ENCODE data around the gene GABBR2.

The GABBR2 gene

DNA sequence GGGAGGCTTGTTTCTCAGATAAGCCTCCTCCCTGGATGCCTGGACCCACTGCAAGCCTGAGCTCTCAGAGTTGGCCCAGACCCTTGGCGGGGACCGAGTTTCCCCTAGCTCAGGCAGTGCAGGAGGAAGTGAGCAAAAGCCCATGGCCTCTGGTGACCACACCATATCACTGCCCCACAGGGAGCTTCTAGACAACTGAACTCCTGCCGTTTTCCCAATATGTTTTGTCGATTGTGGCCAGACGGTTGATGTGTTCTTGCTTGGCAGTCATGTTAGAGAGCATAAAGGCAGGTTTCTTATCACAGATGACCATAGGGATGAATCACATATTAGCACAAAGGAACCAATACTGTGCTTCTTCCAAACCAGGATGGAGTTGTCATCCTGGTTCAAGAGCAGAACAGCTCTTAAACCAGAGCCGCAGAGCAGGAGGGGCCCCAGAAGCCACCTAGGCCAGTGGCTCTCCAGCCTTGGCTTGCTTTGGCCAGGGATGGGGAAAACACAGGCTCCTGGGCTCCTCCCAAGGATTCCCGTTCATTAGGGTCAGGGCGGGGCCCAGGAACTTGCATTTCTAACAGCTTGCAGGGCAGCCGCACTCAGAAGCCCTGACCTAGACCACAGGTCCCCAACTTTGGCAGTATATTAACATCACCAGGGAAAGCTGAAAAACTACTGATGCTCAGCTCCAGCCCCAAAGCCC is 340.2 kb downstream of the GABBR2 start:
- DNase-seq (ENCODE audit: low read depth), result no peak

DNA sequence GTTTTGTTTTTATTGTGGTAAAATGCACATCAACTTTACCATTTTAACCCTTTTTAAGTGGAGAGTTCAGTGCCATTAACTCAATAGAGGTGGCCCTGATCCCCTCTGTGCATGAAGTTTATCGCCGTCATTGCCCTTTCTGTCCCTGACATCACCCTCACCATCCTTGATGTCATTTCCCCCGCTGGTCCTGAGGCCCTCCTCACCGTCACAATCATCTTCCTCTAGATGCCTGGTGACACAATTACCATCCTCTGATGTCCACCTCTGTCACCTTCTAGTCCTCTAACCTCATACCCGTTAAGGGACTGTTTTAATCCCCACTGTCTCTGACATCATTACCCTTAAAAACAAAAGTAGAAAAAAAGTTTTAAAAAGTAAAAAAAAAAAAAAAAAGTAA is 340.8 kb downstream of the GABBR2 start:
- DNase-seq (ENCODE audit: low read depth), result no peak

DNA sequence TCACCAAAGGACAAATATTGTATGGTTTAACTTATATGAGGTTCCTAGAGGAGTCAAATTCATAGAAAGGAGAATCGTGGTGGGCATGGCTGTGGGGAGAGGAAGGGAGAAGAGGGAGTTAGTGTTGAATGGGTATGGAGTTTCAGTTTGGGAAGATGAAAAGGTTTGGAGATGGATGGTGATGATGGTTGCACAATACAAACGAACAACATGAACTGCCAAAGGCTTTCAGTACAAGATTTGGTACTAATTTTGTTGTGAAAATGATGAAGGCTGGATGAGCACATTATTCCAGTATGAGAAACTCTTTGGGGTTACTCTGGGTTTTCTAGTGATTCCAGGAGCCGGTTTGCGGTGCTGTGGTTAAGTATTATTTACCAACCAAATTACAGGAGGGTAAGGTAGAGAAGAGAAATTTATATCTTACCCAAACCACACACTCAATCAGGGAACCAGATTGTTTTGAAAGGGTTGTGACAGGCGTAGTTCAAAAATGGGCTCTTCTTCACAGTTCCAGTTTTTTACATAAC is 341.3 kb downstream of the GABBR2 start:
- no peak for DNase-seq (ENCODE audit: low read depth)

DNA sequence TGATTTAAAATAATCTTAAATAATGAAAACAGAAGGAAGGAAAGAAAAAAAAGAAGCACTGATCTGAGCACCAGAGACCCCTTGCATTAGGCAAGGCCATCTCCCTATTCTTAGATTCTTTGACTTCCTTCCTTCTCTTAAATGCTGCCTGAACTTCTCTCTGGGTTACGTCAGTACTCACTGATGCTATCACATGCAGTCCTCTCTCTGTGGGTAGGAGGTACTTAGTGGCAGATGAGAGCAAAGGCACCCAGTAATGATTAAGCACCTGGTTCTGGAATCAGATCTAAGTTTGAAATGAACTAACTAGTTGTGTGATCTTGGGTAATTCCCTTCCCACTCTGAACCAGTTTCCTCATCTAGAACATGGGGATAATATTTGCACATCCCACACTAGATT is 343.0 kb downstream of the GABBR2 start:
- DNase-seq (ENCODE audit: low read depth), result no peak

DNA sequence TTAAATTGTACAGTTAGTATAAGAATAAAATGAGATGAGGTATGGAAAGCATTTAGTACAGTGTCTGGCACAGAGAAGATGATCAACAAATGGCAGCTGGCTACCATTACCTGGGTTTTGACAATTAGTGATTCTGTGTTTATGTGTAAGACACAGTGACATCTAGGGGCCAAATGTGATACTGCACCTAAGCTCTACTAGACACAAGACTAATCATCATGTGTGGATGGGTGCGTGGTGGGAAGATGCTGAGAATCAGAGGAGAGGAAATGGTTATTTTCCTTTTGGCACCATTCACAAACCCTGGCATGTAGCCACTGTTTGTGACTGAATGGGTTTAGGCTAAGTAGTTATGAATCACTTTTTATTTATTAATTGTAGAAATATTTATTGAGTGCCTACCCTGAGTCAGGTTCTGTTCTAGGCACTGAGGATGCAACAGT is 343.5 kb downstream of the GABBR2 start:
- peak; percentile 12 for DNase-seq (ENCODE audit: low read depth)

DNA sequence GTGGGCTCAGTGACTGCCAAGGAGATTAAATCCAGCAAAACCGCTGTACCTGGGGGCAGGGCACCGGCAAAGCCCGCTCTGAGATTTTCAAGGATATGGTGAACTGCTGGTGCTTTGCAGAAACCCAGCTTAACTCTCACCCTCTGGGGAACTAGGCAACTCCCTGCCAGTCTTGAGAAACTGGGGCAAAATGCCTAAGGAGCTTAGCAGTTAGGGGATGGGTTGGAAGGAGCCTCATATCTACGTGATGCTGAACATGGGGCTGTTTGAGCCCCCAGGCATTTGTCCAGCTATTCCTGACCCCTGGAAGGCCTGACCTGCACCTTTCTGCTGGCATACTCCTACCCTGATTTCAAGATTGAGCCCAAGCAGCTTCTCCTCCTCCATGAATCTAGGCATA is 344.6 kb downstream of the GABBR2 start:
- no peak for DNase-seq (ENCODE audit: low read depth)

DNA sequence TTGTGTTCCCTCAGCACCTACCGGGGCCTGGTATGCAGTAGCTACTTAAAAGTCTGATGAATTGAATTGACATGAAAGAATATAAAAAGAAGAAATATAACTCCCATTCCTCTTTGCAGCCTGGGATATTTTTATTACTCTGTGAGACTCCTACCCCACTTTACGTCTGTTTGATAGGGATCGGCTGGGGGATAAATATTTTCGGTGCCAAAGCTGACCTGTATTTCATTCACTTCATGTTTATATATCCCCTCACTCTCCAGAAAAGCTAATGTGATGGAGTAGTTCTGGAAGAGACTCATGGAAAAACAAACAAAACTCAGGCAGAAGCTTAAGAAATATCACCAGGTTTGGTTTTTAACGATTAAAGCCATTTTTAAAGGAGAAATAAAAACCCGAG is 345.1 kb downstream of the GABBR2 start:
- DNase-seq (ENCODE audit: low read depth), result no peak

DNA sequence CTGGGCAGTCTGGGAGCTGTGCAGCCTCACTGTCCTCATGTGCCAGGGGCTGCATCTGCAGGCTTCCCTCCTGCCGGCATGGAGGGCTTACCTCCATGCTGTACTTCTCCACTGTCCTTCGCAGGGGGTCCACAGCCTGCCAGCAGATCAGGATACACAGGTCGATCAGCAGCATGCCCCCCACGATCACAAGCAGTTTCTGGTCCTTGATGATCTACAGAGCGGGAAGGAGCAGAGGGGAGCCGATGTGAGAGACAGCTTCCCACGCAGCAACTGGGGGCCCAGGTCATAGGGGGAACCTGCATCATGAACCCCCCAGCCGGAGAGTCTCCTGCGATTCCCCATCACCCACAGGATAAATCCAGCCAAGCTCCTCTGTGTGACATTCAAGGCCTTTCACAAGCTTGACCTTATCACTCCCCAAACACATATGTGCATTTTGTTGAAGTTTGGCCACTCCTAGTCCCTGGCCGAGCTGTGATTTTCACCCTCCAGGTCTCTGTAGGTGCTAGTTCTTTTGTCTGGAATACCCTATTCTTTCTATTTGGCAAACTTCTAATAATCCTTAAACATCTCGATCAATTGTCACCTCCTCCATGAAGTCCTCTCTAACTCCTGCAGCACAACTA is 346.0 kb downstream of the GABBR2 start:
- no peak for DNase-seq (ENCODE audit: low read depth)

DNA sequence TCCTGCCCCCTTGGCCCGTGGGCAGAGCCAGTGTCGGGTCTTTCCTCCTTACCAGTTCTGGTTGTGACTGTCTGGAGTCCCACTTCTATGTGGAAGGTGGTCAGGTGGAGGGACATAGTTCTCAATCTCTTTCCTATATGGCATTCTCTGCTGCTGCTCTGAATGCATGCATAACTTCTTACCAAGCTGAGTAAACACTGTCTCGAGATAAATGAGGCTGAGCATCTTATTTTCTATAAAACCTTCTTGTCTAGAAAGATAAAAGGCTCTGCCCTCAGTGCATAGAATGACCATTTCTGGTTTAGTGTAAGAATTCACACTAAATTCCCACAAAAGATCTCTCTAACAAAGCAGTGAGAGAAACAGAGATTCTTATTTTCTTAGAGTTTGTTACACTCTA is 347.1 kb downstream of the GABBR2 start:
- no peak for DNase-seq (ENCODE audit: low read depth)

DNA sequence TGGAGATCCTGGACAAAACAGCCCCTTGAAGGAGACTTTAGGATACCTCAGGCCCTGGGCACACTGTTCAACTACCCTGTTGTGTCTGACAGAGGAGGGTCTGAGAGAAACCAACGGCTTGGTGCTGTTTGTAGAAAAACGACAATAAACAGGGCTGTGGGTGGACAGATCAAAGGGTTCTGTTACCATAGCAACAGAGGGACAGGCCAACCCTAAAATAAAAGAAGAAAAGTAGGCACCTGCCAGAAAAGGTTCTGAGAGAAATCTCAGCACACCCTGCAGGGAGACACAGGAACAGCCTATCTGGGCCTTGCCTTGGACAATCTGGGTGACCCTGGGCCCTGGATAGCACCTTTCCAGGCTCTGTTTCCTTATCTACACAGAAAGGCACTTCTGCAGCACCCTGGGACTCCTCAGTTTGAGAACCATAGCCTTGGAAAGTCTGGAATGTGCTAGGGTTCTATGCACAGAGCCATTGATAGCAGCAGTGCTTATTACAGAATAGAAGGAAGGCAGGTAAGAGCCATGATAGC is 348.5 kb downstream of the GABBR2 start:
- no peak for DNase-seq (ENCODE audit: low read depth)

DNA sequence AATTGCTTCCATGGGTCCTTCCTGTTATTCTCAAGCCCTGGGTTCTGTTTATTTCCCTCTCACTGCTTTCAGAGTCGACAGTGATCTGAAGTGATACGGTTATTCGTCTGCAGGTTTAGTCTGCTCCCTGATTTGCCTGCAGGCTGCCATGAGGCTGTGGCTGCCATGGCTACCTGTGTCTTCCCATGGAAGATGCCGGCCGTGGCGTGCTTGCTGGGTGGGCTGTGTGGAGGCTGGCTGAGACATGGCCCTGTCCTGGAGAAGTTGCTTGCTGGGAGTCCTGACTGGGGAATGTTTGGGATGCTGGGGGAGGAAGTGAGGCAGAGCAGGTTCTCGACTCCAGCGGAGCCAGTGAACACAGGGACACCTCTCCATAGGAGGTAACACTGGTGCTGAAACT is 349.2 kb downstream of the GABBR2 start:
- no peak for DNase-seq (ENCODE audit: low read depth)

DNA sequence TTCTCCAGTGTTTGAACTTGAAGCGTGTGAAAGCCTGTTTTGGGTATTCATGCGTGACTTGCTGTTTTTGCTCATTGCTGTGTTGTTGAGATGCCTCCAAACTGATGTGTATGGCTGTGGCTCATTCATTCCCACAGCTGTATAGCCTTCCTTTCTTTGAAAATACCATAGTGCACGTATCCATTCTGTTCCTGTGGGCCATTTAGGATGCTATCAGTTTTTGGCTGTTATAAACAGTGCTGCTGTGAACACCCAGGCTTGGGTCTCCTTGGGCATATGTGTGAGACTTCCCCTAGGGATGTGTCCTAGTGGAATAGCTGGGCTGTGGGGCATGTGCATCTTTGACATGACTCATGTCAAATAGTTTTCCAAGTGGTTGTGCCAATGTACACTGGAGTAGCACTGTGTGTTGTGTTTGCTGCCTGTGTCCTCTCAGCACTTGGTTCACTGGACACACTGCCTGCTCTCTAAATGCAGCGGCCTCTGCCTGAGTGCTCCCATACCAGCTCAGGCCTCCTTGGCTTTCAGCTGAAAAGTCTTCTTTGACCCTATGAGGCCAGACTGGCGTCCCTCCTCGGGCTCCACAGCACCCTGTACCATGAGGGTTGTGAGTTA is 350.7 kb downstream of the GABBR2 start:
- no peak for DNase-seq (ENCODE audit: low read depth)

DNA sequence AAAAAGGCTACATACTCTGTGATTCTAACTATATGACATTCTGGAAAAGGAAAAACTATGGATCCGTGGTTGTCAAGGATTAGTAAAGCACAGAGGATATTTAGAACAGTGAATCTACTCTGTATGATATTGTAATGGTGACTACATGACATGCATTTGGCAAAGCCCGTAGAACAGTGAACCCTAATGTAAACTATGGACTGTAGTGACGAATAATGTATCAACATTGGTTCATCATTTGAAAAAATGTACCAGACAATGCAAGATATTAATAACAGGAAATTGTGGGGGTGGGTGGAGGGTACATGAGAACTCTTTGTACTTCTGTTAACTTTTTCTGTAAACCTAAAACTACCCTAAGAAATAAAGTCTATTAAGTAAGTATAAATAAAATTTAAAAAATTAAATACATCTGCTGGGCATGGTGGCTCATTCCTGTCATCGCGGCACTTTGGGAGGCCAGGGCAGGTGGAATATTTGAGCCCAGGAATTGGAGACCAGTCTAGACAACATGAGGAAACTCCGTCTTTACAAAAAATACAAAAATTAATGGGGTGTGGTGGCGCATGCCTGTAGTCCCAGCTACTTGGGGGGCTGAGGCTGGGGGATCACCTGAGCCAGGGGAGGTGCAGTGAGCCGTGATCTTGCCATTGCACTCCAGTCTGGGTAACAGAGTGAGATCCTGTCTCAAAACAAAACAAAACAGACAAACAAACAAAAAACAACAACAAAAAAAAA is 351.6 kb downstream of the GABBR2 start:
- no peak for DNase-seq (ENCODE audit: low read depth)

DNA sequence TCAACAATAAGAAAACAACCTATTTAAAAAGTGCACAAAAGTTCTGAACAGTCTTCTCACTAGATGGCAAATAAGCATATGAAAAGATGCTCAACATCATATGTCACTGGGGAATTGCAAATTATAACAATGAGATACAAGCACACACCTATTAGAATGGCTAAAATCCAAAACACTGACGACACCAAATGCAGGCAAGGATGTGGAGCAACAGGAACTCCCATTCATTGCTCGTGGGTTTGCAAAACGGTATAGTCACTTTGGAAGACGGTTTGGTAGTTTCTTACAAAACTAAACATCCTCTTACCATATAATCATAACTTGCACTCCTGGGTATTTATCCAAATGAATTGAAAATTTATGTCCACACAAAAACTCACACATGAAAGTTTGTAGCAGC is 352.4 kb downstream of the GABBR2 start:
- DNase-seq (ENCODE audit: low read depth), result no peak

DNA sequence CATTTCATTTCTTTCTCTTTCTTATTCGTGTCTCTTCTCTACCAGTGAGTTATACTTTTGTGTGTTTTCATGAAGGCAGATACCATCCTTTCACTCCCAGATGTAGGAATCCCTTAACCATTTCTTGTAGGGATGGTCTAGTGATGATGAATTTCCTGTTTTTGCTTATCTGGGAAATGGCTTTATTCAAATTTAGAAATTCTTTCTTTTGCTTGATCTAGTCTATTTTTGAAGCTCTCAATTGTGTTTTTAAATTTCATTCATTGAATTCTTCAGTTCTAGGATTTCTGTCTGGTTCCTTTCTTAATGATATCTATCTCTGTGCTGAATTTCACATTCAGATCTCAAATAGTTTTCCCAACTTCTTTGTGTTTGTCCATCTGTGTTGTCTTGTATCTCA is 357.4 kb downstream of the GABBR2 start:
- no peak for DNase-seq (ENCODE audit: low read depth)

DNA sequence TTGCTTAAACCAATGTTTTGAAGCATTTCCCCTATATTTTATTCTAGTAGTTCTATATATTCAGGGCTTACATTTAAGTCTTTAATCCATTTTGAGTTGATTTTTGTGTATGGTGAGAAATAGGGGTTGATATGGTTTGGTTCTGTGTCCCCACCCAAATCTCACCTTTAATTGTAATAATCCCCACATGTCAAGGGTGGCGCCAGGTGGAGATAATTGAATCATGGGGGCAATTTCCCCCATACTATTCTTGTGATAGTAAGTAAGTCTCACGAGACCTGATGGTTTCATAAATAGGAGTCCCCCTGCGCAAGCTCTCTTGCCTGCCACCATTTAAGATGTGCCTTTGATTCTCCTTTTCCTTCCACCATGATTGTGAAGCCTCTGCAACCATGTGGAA is 361.1 kb downstream of the GABBR2 start:
- DNase-seq (ENCODE audit: low read depth), result no peak

DNA sequence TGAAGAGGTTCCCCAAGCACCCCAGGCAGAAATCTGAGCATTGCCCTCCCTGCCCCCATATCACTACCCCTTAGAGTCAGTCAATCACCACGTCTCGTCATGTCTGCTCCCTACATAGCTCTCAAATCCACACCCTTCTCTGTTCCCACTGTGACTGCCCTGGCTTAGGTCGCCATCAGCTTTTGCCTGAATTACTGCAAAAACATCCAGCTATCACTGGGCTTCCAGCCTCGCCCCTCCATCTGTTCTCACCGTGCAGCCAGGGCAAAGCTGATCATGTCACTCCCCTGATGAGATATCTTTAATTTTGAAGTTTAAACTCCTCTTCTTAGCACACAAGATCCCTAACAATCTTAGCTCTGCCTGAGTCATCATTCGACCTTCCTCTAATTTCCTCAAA is 363.7 kb downstream of the GABBR2 start:
- DNase-seq (ENCODE audit: low read depth), result no peak

DNA sequence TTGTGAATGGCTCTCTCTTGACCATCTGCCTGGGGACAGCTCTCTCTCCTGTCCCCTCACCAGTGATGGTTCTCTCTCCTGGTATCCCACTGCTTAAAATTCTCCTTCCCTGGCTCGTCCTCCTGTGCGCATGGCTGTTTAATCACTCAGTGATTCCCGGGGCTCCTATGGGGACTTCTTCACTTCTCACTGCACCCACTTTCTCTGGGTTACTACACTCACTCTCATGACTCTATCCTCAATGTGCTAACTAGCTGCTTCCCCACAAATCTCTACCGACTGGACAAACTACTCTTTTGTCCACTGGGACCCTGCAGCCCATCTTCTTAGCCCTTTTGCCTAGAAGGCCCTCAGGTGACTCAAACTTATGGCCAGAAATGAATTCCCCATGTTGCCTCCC is 364.2 kb downstream of the GABBR2 start:
- DNase-seq (ENCODE audit: low read depth), result no peak

DNA sequence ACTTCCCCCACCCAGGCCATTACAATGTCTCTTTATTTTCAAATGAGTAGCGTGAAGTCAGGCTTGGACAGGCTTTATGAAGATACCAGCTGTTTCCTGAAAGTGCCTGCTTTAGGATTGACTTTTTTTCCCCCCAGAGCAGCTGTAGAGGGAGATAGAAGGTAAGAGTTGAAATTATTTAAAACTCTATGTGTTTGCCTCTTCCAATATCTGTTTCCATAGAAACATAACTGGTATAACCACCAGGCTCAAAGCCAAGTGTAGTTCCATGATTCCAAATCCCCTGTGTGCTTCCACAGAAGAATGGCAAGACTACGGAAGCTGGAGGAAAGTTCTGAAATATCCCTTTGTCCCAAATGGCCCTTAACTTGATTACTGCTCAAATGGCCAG is 365.9 kb downstream of the GABBR2 start:
- DNase-seq (ENCODE audit: low read depth), result no peak

DNA sequence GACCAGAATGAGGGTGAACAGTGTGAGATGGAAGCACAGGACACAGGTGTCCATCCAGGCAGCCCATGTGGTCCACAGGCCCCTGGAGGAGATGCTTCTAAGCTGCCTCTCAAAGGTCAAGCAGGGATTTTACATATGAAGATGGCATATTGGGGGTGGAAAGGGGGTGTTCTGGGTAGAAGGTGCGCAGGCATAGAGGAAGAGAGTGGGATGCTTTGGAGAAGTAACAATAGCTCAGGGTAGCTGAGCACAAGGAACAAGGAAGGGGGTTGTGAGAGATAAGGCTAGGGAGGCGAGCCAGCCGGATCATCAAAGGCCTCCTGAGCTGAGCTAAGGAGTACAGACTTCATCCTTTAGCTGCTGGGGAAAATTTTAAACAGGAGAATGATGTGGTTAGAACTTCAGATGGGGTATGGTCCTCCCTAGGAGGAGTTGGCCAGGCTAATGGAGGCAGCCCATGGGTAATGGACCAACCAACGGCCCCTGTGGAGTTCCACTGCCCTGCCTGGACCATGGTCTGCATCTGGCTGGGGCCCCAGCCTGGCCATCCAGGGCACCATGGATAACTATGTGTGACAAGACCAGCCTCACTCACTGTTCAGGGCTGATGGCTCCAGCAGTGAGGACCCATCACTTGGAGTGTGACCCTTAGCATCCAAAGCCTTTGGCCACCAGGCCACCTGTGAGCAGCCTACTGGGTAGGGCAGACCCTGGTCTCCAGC is 366.5 kb downstream of the GABBR2 start:
- DNase-seq (ENCODE audit: low read depth), result no peak

DNA sequence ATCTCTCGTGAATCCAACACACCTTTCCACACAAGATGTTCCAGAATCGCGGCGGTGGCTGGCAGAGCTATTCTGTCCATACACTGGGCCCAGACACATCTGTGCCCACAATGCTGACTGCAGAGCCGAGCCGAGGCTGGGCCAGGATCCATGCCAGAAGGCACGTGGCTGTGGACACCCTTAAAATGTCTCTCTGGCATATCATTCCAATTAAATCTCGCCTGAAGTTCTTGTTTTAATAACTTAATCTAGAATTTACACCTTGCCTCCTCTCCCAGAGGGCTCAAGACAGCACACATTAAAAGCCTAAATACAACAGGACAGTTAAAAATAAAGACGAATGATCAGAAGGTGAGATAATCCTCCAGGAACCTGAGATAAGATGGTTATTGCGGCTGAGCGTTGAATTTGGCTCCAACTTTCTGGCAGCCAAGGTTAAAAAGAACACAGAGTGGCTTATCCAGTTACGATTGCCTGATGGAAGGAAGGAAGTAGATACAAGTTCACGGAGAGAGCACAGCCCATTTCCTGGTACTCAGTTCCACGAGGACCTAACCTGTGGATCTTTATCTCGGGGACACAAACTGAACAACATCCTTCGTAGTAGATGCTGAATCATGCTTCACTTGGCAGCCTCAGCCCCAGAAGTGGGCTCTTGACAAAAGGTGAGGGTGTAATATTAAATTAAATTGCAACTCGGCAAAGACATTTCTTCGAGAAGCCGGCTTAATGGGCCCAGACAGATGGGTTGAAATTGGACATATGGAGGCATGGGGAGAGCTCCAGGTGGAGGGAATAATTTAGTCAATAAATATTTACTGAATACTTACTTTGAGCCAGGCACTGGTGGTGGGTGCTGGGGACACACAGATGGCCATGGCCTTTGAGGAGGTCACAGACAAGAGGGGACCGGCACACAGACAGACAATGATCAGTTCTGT is 367.3 kb downstream of the GABBR2 start:
- no peak for DNase-seq (ENCODE audit: low read depth)

Measured in activated T-cell treated with anti-CD3 and anti-CD28 coated beads for 48 hours (primary cell).